Left ventricle myocardium superior (tissue), 1 donor: ENCODE results near the gene TSPO. TPM values are rescaled to one million over a fixed set of nuclear protein-coding genes. Genes with fewer than 3 reads are reported as not detected.
"Not testable (repeated sequence)": the region's sequence is repeated elsewhere in the genome, so short reads cannot be mapped to it uniquely, and the experiment has no call there.

Experiments
- ATAC-seq: fragments of 200-7000 bp; cut with Tn5 transposase; one replicate; pipeline ENCODE4 v1.9.1; 2020; ENCODE audit warnings: mild to moderate bottlenecking, moderate library complexity
- DNase-seq: peaks from one replicate; pipeline ENCODE4 v3.0.0-alpha.2; 2020
- intact Hi-C: fragments of 100-400 bp; cut with micrococcal nuclease; formaldehyde crosslinking; loops from one replicate; pipeline ENCODE4 v1.11.0; 2022
- total RNA-seq: library from RNA; stranded (reverse); fragmentation: NEBNext Ultra II Directional; extraction: Animal tissue kit (Norgen Biotek cat#: 25700); gene quantifications from one replicate; pipeline ENCODE4 v1.2.1, GENCODE V29; 2021
- donor health status: DM: no; HTN: yes; CAD: no; lungs with severe emphysema.

Gene TSPO
- total RNA-seq, 1 donor from 2014 or later: 119 TPM

DNA sequence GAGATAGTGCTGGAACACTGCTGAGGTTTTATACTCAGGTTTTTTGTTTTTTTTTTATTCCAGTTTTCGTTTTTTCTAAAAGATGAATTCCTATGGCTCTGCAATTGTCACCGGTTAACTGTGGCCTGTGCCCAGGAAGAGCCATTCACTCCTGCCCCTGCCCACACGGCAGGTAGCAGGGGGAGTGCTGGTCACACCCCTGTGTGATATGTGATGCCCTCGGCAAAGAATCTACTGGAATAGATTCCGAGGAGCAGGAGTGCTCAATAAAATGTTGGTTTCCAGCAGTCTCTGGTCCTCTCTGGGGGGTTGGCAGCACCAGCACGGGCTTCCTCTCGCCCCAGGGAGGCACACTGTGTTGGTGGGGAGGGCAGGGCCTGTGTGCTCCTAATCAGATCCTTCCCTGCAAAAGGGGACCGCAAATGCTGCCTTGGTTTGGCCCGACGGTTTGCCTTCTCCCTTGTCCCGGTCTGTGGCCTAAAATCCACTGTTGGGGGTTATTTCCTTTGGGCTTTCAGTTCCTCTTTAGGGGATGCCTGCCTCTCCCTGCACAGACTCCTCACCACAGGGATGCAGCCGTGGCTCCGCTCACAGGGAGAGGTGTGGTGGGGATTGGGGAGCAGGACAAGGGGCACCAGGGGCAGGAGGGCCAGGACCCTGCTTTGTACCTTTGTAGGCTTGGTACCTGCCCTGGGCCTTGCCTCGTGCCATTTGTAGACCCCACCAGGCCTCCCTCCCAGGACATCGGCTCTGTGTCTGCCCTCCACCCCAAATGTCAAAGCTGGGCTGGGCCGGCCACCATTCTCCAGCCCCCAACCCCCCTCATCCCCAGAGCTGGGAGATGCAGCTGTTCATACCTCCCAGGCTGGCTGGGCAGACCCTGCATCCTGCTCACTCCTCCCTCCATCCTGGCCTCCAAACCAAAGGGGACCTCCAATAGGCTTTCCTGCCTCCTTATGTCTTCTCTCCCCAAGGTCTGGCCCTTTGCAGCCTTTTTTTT, 21.6 kb upstream of the TSPO start:
- DNase-seq (no peak), ATAC-seq (no peak)
- intact Hi-C loops: no loop called here

DNA sequence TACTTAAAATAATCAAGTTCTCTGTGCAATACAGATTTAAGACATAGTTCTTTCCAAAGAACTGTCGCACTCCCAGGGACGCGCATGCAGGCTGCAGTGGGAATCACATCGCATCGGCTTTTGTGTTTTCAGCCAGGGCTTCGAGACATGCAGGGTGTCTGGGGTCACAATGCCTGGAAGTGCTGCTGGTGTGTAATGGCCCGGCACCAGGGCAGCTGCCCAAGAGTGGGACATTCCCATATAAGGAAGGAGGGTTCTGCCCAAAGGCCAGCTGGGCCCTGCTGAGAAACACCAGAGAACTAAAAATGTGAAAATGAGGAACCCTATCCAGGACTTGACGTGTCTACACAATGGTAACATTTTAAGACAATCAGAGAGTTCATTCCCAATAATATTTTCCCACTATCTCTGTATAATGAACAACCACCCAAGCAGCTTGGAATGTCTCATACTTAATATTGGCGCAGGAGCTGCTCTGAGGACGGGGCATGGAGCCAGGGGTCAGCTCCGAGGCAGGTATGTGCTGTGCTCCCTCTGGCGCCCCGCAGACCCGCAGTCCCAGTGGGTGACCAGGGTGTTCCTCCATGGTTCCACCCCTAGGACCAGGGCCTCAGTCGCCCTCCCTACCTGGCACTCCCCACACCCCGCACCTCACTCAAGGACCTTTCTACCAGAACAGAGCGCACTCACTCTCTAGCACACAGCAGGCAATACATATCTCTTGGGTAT, 19.4 kb upstream of the TSPO start:
- intact Hi-C loops: no loop called here

DNA sequence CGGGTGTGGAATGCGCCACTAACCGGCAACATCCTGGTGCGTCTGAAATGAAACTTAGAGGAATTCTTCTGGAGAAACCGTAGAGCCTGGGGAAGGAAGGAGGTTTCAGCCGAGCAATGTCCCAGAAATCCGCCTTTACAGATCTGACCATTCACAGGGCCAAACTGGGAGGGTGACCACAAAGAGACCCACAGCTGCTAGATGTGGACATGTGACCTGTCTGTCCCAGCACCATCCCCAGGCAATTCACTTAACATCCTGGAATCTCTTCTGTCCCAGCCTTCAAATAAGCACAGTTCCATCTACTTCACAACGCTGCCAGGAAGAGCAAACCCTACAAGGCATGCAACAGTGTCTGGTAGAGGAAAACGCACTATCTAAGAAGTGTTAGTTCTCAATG, 18.0 kb upstream of the TSPO start:
- intact Hi-C loops: no loop called here
- ATAC-seq: no peak
- no peak for DNase-seq

More for the DNA sequence above, 19.4 kb upstream of the TSPO start:
- peak; percentile 64 for ATAC-seq
- peak; percentile 58 for DNase-seq

DNA sequence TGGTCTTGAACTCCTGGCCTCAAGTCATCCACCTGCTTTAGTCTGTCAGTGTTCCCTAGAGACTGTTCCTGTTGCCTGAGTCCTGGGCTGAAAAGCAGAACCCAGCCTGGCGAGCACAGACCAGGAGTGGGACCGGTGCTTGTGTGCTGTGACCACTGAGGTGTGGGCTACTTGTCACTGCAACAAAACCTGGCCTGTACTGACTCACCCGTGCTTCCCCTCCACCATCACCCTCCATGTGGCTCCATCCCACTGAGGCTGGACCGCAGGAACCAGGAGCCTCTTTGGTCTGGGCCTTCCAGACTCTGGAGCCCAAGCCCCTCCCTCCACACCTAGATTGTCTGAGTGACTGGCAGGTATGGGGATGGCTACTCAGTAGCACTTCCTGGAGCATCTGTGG, 16.8 kb upstream of the TSPO start:
- ATAC-seq (no peak), DNase-seq (no peak)
- intact Hi-C loops: no loop called here

DNA sequence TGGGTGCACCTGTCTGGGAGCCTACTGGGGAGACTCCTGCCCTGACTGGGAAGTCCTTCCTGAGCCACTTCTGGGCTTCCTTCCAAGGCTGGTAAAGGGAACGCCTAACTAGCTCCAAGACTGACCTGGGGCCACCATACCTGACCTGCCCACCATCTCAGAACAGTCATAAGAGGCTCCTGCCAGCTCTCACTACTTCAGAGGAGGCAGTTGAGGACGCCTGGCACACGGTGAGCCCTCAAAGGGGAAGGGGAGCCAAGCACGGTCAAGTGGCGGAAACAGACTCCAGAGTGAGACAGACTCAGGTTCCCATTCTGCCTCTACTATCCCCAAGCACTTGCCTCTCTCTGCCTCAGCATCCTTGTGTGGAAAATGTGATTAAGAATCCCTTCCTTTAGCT, 15.8 kb upstream of the TSPO start:
- intact Hi-C loops: no loop called here
- ATAC-seq: no peak

DNA sequence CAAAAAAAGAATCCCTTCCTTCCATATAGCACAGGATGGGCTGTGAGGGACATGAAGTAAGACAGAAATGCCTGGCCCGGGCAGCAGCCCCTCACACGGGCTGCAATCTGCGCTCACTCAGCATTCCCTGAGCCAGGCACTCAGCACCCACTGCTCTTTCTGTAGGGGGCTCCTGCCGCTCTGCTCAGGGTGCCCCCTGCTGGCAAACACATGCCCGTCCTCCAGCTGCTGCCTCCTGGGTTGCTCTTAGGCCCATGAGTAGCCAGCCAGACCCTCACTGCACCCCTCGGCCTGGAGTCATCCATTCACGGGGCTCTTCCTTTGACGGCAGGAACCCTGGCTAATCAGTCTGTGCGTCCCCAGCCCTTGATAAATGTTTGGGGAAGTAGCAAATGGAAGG, 15.1 kb upstream of the TSPO start:
- intact Hi-C loops: no loop called here
- peak; percentile 68 for DNase-seq
- peak; percentile 72 for ATAC-seq

More for the DNA sequence above, 15.8 kb upstream of the TSPO start:
- DNase-seq: no peak

DNA sequence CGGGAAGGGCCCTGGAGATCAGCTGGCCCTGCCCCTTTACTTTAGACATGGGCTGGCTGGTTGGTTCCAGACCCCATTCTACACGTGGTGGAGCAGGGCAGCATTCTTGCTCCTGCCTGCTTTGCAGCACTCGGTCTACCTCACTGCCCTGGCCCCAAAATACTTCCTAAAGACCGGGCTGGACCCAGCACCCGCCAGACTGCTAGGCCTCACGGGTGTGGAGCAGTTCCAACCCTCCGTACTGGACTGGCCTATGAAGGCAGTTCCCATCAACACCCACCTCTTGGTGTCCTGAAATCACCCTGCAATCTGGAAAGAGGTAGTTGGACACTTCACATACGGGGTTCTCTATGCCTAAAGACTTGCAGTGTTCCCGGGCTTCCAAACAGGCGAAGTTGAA, 14.6 kb upstream of the TSPO start:
- peak; percentile 65 for ATAC-seq
- intact Hi-C loops: no loop called here
- no peak for DNase-seq

DNA sequence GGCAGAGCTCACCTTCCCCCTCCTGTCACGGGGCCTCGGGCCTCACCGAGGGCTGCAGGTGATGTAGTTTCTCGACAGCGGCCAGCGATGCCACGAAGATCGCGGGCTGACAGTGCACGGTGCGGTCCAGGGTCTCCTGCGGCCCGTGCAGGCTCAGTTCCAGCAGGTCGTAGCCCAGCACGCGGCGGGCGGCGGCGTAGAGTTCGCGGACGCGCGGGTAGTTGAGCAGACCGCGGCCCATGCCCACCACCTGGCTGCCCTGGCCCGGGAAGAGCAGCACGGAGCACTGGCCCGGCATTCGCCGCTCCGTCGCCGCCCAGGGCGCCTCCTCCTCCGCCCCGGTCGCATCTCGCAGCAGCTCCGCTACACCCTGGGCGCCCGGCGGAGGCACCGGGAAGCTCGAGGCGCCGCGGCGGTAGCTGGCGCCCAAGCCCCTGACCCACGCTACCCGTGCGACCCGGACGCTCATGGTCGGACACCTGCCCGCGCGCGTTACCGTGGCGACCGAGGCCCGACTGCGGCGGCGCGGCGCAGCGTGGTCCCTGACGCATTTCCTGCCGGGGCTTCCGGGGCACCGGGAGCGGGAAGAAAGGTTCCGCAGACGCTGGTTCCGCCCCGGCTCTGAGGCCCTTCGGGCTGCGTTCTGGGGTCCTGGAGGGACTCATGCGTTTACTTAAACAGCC, 8.3 kb upstream of the TSPO start, which contains the start of gene MCAT:
Gene MCAT, minus strand, starts transcription at position 519 of the 683 bp plus-strand sequence. Its CDS starts 50 bp downstream, at position 469.
- DNase-seq: peak; percentile 91
- peak; percentile 93 for ATAC-seq

DNA sequence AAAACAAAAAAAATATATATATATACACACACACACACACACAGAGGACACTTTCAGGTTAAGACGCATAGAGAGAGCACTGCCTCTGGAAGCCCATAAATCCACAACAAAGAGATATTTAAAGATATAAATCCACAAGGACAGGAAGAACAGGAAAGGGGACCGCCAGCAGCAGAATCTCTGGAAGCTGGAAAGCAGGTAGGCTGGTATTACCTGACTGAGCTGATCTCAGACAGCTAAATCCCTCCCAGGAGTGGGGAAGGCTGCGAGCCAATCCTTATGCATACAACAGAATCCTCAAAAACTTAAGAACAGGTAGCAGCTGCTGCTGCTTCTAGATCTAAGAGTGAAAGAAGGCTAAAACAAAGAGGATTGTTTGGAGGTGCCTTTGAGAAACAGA, 6.4 kb upstream of the TSPO start:
- intact Hi-C loops: no loop called here
- DNase-seq: no peak
- no peak for ATAC-seq

More for the DNA sequence above, 8.3 kb upstream of the TSPO start, which contains the start of gene MCAT:
- intact Hi-C loops: no loop called here

DNA sequence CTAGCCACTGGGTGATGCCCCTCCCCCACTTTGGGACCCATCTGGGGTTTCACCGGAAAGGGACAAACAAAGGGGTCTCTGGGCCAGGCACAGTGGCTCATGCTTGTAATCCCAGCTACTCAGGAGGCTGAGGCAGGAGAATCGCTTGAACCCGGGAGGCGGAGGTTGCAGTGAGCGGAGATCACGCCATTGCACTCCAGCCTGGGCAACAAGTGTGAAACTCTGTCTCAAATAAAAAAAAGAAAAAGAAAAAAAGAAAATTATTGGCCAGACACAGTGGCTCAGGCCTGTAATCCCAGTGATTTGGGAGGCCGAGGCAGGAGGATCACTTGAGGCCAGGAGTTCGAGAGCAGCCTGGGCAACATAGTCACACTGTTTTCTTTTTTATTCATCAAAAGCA, 6.0 kb upstream of the TSPO start:
- DNase-seq, intact Hi-C loops, ATAC-seq: not testable (repeated sequence)

DNA sequence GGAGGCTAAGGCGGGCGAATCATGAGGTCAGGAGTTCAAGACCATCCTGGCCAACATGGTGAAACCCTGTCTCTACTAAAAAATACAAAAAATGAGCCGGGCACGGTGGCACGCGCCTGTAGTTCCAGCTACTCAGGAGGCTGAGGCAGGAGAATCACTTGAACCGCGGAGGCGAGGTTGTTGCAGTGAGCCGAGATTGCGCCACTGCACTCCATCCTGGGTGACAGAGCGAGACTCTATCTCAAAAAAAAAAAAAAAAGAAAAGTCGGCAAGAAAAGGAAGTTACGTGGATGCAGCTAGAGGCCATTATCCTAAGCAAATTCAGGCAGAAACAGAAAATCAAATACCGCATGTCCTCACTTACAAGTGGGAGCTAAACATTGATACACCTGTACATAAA, 5.0 kb upstream of the TSPO start:
- intact Hi-C loops, DNase-seq, ATAC-seq: not testable (repeated sequence)

DNA sequence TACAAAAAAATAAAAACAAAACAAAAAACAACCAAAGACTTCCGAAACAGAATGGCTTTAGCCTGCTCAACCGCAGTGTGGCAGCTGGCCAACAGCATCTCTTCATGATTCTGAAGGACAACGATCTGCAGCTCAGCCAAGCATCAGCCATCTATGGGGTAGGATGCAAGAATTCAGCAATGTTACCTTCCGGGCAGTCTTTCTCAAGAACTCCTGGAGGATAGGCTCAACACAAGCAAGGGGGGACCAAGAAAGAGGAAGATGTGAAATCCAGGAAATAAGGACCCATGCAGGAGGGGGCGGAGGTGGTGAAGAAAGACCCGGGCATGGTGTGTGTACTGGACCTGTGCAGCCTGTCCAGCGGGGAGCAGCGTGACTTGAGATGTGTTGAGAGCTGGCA, 3.5 kb upstream of the TSPO start:
- DNase-seq (no peak), ATAC-seq (no peak)
- intact Hi-C loops: no loop called here

DNA sequence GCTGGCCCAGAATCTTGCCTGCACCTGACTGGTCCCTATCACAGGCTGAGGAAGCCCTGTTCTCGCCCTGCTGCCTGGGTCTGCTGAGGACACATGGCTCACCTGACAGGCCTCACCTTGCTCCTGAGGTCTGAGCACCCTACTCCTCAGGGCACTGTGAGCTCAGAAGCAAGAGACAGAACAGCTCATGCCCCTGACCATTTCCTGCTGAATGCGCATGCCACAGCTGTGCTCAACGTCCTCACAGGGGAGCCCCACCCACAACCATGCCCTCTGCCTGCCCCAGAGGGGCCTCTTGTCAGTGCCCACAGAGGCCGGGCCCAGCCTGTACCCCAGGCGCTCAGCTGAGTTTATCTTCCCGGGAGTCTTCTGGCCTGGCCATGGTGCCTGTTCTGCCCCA, 2.8 kb upstream of the TSPO start:
- DNase-seq: no peak
- ATAC-seq: no peak
- intact Hi-C loops: no loop called here

DNA sequence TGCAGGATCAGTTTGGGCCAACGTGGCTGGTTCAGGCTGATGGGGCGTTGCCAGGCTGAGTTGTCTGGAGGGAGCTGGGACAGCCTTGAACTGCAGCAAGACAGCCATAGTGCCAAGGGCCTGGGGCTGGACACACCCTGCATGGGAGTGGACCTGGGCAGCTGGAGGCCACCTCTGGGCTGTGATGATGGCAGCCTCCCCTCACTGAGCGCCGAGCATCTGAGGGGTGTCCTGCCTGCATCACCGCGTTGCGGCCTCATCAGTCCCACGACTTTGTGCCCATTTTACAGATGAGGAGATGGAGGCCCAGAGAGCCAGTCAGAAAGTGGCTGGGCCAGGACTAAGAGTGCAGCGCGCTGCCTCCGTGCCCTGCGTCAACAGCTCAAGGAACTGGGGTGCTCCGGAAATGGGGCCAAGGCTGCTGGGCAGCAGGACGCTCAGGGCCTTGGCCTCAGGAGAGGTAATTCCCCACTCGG, 590 bp upstream of the TSPO start:
- no peak for ATAC-seq
- DNase-seq: no peak
- intact Hi-C loops: no loop called here

DNA sequence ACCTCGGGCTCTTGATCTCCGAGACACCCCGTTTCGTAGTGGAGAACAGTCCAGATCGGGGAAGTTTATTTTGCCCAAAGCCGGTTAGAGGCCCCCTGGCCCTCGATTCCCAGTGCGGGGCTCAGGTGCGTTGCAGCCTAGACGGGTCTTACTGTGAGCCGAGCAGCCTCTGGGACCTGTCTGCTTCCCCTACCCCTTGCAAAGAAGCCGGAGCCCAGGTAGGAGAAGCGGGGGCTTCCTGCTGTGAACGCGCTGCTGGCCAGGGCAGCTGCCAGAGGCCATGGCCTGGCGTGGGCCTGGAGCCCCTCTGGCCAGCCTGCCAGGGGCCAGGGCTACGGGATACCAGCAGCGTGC, 621 bp downstream of the TSPO start:
- ATAC-seq (no peak), DNase-seq (no peak)
- intact Hi-C loops: no loop called here

DNA sequence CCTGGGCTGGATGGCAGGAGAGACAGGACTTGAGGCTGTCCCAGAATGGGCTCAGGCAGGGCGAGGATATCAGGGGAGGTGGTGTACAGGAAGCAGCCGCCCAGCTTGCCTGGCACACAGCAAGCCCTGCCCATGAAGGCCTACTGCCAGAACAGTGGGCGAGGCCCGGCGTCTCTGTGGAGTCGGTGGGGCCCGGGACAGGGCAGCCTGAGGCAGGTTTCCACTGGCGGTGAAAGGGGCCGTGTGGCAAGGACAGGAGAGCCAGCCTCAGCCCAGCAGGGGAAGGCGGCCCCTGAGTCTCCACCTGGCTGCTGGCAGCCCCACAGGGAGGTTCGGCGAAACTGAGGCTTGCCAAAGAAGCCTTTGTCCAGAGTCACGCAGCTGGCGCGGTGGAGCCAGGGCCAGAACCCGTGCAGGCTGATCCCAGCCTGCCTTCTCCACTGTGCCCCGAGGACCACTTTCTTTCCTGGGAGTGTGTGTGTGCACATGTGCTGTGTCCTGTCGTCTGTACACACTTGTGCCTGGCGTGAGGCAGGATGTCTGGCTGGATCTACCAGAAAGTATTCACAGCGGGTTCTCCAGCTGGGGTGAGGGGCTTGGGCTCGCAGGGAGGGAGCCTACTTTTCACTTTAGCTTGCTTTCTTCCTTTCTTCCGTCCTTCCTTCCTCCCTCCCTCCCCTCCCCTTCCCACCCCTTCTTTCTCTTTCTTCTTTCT, 1.2 kb downstream of the TSPO start:
- ATAC-seq (peak; percentile 79), DNase-seq (peak; percentile 83)
- intact Hi-C loops: no loop called here

DNA sequence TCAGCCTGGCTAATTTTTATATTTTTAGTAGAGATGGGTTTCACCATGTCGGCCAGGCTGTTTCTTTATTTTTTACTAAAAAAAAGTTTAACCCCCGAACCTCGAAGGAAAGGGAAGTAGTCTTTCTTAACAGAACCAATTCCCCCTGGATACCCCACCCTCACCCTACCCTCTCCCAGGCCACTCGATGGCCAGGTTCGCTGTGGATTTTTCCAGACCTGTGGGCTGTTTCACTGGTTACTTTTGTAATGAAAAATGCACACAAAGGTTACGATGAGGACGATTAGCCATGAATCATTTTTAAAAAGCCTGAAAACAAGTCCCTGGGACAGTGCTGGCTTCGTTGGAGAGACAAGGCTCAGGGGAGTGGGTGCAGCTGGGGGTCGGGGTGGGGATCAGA, 2.5 kb downstream of the TSPO start:
- ATAC-seq (no peak), DNase-seq (no peak)
- intact Hi-C loops: no loop called here

DNA sequence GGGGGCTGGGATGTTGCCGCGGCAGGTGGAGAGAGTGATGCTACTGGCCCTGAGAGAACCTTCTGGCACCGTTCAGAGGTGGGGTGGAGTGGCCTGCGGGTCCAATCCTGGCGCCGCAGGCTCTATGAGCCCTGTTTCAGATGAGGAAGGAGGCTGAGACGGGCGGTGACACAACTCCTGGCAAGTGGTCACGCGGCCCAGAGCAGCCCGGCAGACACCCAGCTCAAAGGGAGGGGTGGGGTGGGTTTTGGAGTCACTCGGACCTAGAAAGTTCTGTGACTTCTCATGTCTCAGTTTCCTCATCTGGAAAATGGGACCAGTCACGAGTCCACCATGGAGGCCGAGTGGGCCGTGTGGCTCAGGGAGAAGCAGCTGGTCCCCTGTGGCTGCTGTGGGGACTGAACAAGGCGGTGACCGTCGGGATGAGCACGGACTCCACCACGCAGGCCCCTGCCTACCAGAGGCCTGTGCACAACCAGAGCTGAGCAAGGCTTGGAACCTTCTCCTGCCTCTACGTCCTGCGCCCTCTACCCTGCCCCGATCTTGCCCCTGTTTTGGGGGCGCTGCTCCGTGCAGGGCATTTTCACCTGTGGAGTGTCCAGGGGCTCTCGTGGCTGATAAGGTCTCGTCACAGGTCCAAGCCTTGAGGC, 3.7 kb downstream of the TSPO start:
- intact Hi-C loops: no loop called here
- ATAC-seq (no peak), DNase-seq (peak; percentile 60)
